Measurements from ENCODE around the gene PIGL. TPM values are rescaled to one million over a fixed set of nuclear protein-coding genes. Genes with fewer than 3 reads are reported as not detected.

PIGL gene
- total and polyA plus RNA-seq, 2 of the 4 experiments (the other 2 are of a cell fraction), result 17.9 to 29.5 TPM

DNA sequence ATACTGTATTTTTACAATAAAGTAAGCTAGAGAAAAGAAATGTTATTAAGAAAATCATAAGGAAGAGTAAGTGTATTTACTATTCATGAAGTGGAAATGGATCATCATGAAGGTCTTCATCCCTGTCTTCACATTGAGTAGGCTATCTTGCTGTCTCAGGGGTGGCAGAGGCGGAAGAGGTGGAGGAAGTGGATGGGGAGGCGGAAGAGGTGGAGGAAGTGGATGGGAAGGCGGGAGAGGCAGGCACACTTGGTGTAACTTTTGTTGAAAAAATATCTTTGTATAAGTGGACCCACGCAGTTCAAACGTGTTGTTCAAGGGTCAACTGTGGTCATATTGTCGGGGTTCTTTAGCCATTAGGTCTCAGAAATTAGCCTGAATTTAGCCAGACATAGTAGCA lies 50.2 kb downstream of the PIGL start:
- Histone ChIP-seq H2AFZ (replicated peaks; ENCODE audit: low read length, poor library complexity) (no peak overlapping the region), H3K79me1 (ENCODE audit: low read depth in 1 of 2, low read length in 2 of 2) (peaks cover 0 to 4% of the 10 kb centered on the region in 2 experiments; a peak in 2 of 4 replicates), H2BK15ac (ENCODE audit: low read depth, low read length) (no peak overlapping the region), H2BK120ac (ENCODE audit: low read depth, low read length) (no peak overlapping the region), H4K20me1 (ENCODE audit: insufficient read depth, low read length) (no peaks in the 10 kb centered on the region), H3K23ac (ENCODE audit: low read depth, low read length) (no peak overlapping the region), H3K9ac (ENCODE audit: low read depth, low read length) (no peak overlapping the region), H3K4ac (ENCODE audit: low read depth, low read length) (no peak overlapping the region), H3K4me1 (ENCODE audit: control insufficient read depth, insufficient read depth, low read length) (peaks cover 4% of the 10 kb centered on the region; the same call in 1 of the 2 replicates), H2AK5ac (ENCODE audit: low read depth, low read length) (no peak overlapping the region), H3K9me3 (ENCODE audit: control insufficient read depth, insufficient read depth, low read length) (no peaks in the 10 kb centered on the region), H3K9me1 (ENCODE audit: insufficient read depth, low read length) (no peaks in the 10 kb centered on the region; the same call in none of the 2 replicates), H3K36me3 (ENCODE audit: control insufficient read depth, insufficient read depth, low read length) (no peaks in the 10 kb centered on the region), H3K27ac (ENCODE audit: insufficient read depth, low read length) (no peak overlapping the region), H4K91ac (ENCODE audit: insufficient read depth, low read depth, low read length) (no peak overlapping the region), H3K18ac (ENCODE audit: low read depth, low read length) (no peak overlapping the region), H3K56ac (ENCODE audit: extremely low read depth, insufficient read depth, low read length) (no peak overlapping the region), H2BK20ac (ENCODE audit: low read depth, low read length) (no peak overlapping the region), H2BK5ac (ENCODE audit: low read depth, low read length, poor library complexity, severe bottlenecking) (no peak overlapping the region), H2AK9ac (replicated peaks; ENCODE audit: low read depth, low read length, poor library complexity) (no peak overlapping the region), H3K4me2 (ENCODE audit: low read depth, low read length) (no peak overlapping the region), H3K14ac (replicated peaks; ENCODE audit: low read depth, low read length) (no peak overlapping the region), H4K8ac (ENCODE audit: low read depth in 2 of 2, low read length in 2 of 2) (no peak overlapping the region), H3K27me3 (ENCODE audit: control insufficient read depth, insufficient read depth, low read length) (no peaks in the 10 kb centered on the region), H3K4me3 (ENCODE audit: insufficient read depth, low read depth, low read length) (no peak overlapping the region), H4K5ac (ENCODE audit: low read depth, low read length) (no peak overlapping the region)
- ChIA-PET CTCF (no interaction called here), POLR2A (ENCODE audit: unreplicated experiment) (no interaction called here)
- no TSS peak for BruUV-seq (replicated peaks)
- intact Hi-C loops (cut with micrococcal nuclease) (no loop called here), dilution Hi-C loops (cut with HindIII; ENCODE audit: low sequenced_read_pairs, unreplicated experiment) (no loop called here), in situ Hi-C loops (cut with MboI; ENCODE audit: low sequenced_read_pairs) (no loop called here)
- DNase-seq, result no peak
- ATAC-seq (ENCODE audit: low read depth), result no peak
- TF ChIP-seq, protein P1, sequence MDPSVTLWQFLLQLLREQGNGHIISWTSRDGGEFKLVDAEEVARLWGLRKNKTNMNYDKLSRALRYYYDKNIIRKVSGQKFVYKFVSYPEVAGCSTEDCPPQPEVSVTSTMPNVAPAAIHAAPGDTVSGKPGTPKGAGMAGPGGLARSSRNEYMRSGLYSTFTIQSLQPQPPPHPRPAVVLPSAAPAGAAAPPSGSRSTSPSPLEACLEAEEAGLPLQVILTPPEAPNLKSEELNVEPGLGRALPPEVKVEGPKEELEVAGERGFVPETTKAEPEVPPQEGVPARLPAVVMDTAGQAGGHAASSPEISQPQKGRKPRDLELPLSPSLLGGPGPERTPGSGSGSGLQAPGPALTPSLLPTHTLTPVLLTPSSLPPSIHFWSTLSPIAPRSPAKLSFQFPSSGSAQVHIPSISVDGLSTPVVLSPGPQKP (IDR thresholded peaks at IDR 0.05; ENCODE audit: borderline replicate concordance, low read depth, low read length), result no peak
- TF ChIP-seq USF2 (IDR thresholded peaks at IDR 0.05; ENCODE audit: low read depth, low read length), result no peak
- no peak for TF ChIP-seq NFE2L2 (IDR thresholded peaks at IDR 0.05; ENCODE audit: low read depth, low read length)
- TF ChIP-seq MAZ (IDR thresholded peaks at IDR 0.05; ENCODE audit: borderline replicate concordance, low read depth, low read length), result no peak
- no peak for TF ChIP-seq RCOR1 (IDR thresholded peaks at IDR 0.05; ENCODE audit: insufficient replicate concordance, low read length)
- TF ChIP-seq POLR2A (IDR thresholded peaks at IDR 0.05; ENCODE audit: low read depth, low read length), result no peak
- no peak for TF ChIP-seq FOS (IDR thresholded peaks at IDR 0.05; ENCODE audit: low read depth, low read length)
- no peak for TF ChIP-seq RAD21 (IDR thresholded peaks at IDR 0.05; ENCODE audit: low read length)
- no peak for TF ChIP-seq SMC3 (IDR thresholded peaks at IDR 0.05; ENCODE audit: low read depth, low read length)
- no peak for TF ChIP-seq MAFK (IDR thresholded peaks at IDR 0.05; ENCODE audit: low read depth, low read length)
- TF ChIP-seq BHLHE40 (IDR thresholded peaks at IDR 0.05; ENCODE audit: low read depth, low read length), result no peak
- 100% methylated on average over 4 of the region's 6 CpGs; no CpG with 5 or more reads in 1 of the 2 experiments for WGBS, 2 experiments (ENCODE audit: extremely low coverage in 2 of 2, insufficient read length in 1 of 2)
